Adrenal gland (tissue), 5 donors: ENCODE measurements around the gene NAALADL2.

ENCODE experiments used
- CTCF ChIP-seq, 6 experiments: fragments of 450-650 bp in 4 of 6; fragments of 200-600 bp in 2 of 6; sonication (generic) in 1 of 6; IDR thresholded peaks; 1 replicate in 5 of 6; 2 replicates in 1 of 6; pipeline versions ENCODE4 v1.5.1 to v1.8.0; 2016 to 2021; ENCODE audit warnings: antibody characterized with exemption in 6 of 6, mild to moderate bottlenecking in 2 of 6, moderate library complexity in 1 of 6
- POLR2A ChIP-seq, 2 donors: fragments of 450-650 bp; IDR thresholded peaks; one replicate each; pipeline ENCODE4 v1.6.1; 2017; ENCODE audit warnings: antibody characterized with exemption in 2 of 2, mild to moderate bottlenecking in 2 of 2, moderate library complexity in 1 of 2
- donor health status: DM: no; HTN: no; CAD: no.

- no peak for TF ChIP-seq POLR2A (IDR thresholded peaks at IDR 0.05)
- no peak for TF ChIP-seq CTCF (IDR thresholded peaks at IDR 0.05)
These were observed 300.1 kb downstream of the NAALADL2 start for GRCh38 chr3:175159202-175159601.
